CD4-positive, alpha-beta T cell treated with Interleukin-4 for 4 hours (primary cell): ENCODE measurements around the gene NEUROD2.

Source experiments
- DNase-seq: peaks from one replicate; pipeline ENCODE4 v3.0.0-alpha.2; 2020

The NEUROD2 gene

DNA sequence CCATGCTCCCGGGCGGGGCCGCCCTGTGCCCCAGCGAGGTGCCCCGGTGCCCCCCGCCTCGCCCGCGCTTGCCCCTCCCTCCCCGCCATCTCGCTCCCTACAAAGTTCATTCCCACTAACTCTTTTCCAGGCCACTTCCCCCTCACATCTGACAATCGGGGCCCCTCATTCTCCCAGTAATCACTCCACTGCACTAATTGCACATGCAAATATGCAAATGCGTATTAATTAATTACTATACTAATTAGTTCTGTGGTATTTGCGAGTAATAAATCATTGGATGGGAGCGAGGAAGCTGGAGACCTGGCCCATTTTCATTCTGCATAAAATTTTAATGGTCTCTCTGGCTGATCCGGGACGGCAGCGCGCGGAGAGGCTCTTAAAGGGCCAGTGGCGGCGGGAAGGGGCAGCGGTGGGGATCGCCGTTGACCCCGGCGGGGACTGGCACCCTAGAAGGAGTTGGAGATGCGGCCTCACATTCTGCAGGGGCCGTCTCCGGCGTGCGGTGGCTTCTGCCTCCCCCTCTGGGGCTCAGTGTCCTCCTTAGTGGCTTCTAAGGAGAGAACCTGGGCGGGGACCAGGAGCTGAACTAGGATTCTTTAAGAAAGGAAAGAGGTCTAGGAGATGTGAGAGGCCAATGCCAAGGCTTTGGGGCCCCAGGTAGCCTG lies 10.7 kb upstream of the NEUROD2 start:
- DNase-seq, result no peak

DNA sequence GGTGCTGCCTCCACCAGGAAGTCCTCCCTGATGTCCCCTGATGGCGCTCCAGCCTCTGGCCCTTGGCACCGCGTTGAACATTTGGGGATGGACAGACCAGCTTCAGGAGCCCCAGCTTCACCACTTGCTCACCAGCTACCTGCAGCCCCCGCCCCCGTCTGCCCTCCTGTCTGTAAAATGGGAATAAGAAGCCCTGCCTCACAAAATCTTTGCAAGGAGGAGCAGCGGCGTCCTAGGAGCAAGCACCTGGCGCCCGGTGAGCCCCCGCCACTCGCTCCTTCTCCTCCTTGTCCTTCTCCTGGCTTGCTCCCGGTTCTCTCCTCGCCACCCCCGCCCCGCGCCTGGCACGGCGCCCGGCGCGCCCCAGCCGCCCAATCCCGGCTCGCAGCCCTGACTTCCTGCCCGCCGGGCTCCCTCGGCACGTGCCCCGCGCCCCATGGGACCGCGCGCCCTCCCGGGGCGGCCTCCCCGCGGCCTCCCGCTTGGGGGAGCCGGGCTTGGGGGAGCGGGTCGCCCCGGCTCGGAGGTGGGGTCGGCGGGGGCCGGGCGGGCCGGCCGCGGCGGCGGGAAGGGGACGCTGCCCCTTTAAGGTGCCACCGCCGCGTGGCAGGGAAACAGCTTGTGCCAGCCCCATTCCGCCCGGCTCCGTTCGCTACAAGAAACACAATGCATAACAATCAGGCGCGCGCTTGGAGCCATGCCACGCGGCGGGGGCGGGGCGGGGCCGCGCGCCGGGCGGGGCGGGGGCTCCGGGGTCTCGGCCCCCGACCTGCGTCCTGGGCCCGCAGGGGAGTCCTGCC lies 9.9 kb upstream of the NEUROD2 start:
- peak; percentile 41 for DNase-seq

DNA sequence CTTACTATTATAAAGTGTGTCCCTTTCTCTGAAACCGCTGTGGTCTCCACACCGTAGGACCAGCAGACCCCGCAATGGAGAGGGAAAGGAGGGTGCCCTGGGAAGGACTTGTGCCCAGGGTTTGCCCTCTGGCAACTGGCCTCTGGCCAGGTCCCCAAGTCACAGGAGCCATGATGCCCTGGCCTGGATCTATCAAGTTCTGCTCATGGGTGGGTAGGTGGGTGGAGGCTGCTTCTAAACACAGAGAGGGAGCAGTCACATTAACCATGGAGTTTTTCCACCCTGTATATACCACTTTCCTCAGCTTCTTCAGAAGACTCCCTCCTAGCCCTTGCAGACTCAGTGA lies 9.4 kb upstream of the NEUROD2 start:
- DNase-seq, result no peak

DNA sequence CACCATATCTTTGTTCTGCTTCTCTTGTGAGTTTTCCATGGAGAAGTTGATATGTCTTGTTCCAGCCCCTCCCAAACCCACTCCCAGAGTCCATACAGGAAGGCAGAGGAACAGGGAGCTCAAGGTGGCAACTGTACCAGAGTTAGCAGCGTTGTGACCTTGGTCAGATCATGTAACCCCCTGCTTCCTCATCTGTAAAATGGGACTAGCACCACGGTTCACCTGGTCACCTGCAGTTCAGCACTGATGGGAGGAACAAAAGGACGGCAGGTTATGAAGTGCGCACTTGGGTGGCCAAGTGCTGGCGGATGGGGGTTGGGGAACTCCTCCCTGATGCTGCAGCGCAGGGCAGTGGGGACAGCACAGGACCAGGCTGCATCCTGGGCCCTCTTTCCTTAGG lies 7.7 kb upstream of the NEUROD2 start:
- DNase-seq, result no peak

DNA sequence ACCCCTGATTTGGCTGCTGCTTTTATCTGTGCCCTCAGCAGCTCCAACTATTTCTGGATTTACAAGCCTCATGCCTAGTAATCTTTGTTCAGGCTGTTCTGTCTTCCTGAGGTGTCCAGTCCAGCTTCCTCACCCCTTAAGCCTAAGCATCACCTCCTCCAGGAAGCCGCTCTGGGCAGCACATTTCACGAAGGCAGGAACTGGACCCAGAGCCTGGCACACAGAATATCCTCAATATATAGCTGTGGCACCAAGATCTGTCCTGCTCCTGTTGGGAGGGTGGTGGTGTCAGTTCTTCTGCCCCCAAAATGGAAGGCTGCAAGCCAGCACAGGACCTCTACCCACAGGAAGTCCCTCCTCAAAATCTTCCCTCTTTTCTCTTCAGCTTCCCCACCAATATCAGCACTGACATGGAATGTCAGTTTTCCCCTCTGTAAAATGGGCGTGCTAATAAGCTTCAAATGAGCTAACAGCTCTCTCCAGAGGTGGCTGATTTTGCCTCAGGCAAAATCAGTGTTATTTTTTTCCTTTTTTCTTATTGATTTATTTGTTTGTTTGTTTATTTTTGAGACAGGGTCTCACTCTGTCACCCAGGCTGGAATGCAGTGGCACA lies 6.9 kb upstream of the NEUROD2 start:
- DNase-seq, result no peak

DNA sequence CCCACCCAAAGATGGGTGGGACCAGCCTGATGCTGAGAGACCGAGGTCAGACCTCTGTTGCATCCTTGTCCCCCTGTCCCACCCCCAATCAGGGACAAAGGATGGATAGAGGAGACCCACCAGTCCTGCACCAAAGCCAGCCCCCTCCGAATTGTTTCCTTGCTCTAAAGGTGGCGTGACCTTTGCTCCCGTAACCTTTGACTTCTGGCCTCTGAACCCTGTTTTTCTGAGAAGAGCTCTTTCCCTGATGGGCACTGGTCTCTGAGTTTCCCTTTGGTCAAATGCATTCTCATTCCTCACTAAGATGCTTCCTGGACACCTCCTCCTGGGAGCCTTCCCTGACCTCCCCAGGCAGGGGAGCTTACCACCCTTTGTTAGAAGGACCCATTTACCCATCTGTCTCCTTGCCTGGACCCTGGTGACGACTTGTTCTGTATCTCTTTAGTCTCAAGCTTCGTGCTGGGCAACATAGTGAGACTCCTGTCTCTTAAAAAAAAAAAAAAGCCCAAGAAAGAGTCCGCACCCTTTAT lies 5.3 kb upstream of the NEUROD2 start:
- DNase-seq, result no peak

DNA sequence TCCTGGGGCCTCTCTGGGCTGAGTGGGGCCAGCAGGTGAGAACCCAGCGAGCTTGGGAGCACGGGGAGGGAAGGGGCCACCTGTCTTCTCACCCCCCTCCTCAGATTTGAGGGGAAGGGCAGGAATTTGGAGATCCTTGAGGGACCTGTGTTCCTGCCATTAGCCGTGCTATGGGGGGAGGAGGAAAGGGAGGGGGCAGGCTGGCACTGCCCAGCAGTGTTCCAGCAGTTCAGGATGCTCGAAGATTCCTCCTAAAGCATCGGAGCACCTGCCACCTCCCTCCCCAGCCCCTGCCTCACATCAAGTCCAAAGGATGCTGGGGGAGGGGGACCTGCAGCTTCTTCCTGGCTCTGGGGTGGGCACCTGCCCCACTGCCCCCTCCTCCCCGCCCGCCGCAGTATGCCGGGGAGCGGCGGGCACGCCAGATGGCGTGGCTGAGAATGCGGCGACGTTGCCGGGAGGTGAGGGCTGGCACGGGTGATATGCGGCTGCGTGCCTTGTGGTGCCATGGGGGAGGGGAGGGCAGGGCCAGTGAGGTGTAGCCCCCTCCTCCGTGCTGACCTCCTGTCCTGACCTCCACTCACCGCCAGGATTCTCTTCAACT lies 4.7 kb upstream of the NEUROD2 start:
- DNase-seq, result no peak

DNA sequence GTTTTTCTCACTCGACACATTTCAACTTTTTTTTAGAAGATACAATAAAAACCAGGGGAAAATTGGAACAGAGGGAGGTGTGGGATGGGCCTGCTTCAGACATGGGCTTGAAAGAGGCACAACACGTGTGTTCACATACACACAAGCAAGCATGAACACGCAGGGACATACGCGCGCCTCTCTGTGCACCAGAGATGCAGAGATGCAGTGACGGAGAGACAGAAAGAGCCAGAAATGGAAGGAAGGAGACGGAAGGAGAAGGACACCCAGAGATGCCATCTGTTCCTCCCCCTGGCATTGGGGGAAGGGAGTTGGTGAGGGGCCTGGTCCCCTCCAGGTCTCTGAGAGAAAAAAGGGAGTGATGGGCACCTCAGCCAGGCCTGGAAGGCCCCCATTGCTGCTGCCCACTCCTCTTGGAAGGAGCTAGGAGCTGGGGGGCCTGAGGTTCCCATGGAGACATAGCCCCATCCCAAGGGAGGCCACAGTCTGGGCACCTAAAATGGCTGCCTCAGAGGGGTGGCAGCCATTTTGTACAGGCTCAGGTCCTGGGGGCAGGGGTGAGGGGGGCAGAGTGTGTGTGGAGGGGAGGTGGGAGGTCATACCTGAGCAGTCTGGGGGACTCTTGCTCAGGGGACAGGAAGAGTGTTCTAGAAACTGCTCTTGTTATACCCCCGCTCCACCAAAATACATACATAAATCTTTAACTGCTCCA lies 3.8 kb upstream of the NEUROD2 start:
- DNase-seq, result no peak

DNA sequence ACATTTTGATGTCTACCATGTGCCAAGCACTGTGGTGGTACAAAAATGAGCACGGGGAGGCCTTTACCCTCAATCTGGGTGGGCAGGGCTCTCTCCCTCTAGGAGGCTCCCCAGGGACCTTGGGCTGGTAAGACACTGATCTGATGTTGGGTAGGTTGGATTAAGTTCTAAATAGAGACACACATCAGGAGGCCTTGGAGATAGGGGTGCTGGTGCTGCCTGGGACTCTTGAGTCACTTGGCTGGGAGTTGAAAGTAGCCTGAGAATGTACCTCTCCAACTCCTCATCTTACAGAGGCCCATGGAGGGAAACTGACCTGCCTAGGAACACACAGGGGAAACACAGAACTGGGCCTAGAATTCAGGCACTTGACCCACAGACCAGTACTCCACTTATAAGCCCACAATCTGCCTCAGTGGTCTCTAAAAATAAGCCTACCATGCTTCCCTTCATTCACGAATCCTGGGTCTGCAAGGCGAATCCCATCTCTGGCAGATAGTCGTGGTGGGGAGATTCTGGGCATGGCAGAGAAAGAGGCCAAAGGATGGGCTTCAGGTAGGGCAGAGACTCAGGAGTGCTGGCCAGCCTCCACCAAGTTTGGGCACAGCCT lies 1.8 kb upstream of the NEUROD2 start:
- no peak for DNase-seq

DNA sequence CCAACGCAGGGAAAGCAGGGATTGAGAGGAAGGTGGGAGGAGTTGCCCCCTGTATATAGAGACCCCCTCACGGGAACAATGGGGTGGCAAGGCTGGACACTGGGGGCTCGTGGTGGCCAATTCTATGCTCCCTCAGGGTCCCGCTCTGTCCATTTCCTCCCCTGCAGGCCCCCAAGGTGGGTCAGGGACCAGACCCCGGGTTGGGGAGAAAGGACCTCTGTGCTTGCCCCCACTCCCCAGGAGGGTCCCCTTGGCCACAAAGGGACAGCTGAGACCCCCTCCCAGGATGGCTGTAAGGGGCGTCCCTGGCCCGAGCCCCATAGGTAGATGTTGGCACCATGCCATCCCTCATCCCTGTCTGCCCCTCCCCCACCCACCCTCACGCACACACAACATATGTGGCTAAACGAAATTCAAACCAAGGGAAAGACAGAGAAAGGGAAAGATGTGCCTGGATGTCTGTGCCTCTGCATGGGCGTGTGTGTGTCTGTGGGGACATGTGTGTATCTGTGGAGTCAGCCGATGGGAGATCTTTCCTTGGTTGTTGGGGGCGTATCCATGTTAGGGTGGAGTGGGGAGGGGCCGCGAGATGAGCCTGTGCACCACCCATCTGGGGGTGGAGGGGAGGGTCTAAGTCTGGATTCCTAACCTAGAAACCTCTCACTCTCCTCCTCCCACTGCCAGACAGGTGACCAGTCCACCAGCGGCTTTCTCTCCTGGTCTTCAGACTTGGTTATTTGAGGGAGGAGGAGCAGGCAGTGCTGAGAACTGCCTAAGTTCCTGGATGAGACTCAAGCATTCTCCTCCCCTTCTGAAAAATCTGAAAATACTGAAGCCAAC lies 642 bp upstream of the NEUROD2 start:
- no peak for DNase-seq

DNA sequence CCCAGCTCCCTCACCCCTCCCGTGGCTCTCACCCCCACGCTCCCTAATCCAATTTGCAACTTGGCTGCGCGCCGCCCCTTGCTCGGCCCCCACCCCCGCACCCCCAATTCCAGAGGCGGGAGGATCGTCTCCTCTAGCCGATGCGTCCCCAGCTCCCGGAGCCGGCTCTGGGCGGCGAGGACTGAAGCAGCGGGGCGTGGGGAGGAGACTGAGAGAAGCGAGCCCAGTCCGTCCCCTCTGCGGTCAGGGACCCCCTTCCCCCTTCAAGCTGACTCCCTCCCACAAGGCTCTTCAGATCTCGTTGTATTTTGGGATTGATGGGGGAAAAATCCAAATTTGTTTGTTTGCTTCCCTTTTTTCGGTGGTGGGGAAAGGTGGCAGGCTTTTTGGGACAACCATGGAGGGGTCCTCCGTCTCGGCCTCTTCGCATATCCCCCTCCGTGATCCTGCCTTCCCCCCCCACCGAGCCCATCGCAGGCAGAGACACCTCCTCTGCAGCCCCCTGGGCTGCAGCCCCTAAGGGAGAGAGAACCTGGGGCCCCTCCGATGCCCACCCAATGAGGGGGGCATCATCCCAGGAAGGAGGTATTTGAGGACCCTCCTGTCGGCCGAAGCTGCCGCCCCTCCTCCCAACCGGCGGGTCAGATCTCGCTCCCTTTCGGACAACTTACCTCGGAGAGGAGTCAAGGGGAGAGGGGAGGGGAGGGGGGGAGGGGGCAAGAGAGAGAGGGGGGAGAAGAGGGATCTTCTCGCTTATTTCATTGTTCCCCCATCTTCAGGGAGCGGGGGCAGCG lies 466 bp downstream of the NEUROD2 start:
- DNase-seq, result no peak

DNA sequence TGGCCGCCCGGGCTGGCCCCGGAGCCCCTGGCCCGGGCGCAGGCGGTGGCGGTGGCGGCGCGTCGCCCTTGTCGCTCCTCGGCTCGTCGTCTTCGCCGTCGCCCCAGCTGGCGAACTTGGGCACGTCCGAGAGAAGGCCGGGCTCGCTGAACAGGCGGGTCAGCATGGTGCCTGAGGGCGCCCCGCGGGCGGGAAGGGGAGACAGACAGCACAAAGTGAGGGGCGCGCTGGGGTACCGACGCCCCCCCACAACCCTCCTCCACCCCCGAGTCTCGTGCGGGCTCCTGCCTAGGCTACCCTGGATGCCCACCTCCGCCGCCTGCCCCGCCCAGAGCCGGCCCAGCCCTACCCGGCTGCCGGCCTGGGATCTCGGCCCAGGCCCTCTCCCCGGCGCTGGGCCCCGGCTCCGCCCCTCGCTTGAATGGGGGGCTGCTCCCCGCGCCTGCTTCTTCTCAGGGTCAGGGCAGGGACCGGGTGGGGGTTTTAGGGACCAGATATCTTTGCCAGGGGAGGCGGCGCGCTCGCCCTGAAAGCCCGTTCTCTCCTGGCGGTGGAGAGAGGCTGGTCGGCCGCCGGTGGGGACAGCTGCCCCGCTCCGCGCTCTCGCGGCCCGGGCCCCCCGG lies 1.2 kb downstream of the NEUROD2 start:
- no peak for DNase-seq

DNA sequence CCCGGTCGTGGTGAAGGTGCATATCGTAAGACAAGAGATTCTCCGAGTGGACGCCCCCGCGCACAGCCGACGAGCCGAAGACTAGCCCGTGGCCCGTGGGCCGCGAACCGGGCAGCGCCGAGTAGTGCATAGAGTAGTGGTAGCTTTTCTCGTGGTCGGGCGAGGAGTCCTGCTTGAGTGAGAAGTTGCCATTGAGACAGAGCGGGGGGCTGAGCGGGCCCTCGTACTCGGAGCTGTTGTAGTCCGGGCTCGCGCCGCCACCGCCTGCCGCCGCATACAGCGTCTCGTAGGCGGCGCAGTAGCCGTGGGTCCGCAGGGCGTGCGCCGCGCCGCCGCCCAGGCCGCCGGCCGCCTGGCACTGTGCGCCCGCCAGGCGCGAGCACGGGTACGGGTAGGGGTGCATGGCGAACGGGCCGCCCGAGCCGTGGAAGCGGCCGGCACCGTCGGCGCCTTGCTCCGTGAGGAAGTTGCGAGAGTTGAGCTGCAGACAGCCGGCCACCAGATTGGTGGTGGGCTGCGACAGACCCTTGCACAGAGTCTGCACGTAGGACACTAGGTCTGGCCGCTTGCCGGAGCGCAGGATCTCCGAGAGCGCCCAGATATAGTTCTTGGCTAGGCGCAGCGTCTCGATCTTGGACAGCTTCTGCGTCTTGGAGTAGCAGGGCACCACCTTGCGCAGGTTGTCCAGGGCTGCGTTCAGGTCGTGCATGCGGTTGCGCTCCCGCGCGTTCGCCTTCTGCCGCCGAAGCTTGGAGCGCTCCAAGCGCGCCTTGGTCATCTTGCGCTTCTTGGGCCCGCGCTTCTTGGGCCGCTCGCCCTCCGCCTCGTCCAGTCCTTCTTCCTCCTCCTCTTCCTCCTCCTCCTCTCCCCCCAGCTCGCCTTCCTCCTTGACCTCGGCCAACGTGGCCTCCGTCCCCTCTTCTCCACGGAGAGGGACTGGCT lies 2.0 kb downstream of the NEUROD2 start:
- DNase-seq, result no peak

DNA sequence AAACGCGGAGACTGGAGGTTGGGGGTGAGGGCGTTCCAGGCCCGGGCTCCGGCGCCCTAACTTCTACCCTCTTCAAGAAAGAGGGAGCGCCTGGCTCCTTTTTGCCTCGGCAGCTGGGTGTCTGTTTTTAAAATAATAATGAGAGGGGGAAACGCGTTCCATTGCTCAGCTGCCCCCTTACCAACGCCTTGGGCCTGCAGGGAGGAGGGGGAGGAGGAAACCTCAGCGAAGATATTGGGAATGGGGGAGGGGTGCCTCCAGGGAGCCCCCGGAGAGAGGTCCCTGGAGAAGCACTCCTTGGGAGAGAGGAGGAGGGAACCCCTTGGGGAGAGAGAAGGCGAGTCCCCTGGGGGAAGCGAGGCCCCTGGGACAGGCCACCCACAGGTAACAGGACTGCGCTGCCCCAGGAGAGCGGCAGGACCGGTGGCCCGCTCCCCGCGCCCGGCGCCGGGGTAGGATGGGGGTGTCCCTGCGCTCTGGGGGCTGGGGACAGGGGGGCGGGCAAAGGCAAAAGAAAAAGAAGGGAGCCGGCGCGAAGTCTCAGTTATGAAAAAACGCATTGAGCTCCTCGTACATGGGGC lies 2.7 kb downstream of the NEUROD2 start:
- DNase-seq, result no peak

DNA sequence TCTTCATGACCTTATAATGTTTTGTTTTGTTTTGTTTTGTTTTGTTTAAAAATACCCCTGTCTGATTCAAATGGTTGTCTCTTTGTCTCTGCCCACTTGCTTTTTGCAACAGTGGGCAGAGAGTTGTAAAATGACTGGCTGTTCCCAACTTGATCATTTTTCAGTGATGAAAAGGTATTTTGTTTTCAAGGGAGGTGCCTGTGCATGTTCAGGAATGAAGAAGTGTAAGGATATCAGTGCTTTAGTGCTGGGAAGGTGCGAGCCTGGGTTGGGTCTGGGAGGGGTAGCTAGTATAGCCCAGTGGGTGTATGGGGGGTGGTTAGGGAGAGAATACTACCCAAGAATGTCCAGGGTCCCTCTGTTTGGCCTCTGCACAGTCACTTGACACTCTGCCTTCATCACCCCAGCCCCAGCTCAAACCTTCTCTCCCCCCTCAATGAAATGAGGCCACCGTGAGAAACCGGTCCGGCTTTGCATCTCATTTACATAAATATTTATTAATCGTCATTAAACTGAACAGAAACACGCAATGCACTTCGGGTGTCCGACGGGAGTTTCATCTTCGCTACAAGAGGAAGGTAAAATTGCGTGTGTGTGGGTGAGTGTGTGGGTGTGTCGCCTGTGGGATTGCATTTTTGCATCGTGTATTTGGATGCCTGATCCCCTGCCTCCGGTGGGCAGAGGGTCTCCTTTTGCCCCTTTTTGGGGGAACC lies 4.3 kb downstream of the NEUROD2 start:
- no peak for DNase-seq

DNA sequence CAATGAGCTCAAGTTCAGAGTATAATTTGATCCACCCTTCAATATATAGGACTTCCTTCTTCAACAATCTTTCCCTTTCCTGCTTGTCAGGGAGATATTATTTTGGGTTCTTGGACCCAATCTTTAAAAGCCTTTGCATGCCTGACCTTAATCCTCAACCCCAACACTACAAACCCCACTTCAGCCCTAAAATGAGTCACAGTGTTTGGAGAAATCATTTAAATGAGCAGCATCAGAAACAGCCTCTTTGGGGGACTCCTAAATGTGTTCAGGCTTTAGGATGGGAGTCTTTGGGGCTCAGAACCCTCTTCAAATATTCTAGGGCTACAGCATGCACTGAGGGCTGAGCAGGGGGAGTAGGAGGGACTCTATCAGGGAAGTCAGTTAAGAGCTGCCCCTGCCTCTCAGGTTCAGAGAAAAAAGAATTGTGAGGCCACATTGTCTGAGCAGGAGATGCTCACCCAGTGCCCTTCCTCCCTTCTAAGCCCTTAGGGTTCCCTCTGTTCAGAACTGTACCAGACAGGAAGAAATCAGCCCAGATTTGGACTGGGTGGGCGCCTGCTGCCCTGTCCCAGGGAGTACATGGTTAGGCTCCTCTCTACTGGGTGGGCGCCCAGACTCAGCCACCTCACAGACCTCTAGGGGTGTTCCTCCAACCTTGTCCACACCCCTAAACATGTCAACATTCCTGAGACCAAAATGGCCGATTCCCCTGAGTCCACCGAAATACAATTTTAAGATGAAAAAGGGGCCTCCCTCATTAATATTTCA lies 5.0 kb downstream of the NEUROD2 start:
- DNase-seq, result no peak
